ENCODE results near the gene TMEM175.

Gene TMEM175

GRCh38 chr4:990746-991367 is 58.6 kb downstream of the TMEM175 start:
- no peak overlapping the region for H3K27ac ChIP-seq (ENCODE audit: insufficient read depth, low read length, poor library complexity, severe bottlenecking)
- DNase-seq: no peak
- H3K4me1 ChIP-seq (ENCODE audit: control insufficient read depth, insufficient read depth, low read length, poor library complexity, severe bottlenecking): peaks cover 14% of the 10 kb centered on the region
- H3K27me3 ChIP-seq (replicated peaks; ENCODE audit: control insufficient read depth, insufficient read depth, low read length, poor library complexity, severe bottlenecking): no peaks in the 10 kb centered on the region
- no peak overlapping the region for H3K4me3 ChIP-seq (ENCODE audit: insufficient read depth, low read depth, low read length, poor library complexity, severe bottlenecking)
- H3K9me3 ChIP-seq (ENCODE audit: control insufficient read depth, low read length): no peaks in the 10 kb centered on the region
- peaks cover 12% of the 10 kb centered on the region for H3K36me3 ChIP-seq (ENCODE audit: control insufficient read depth, insufficient read depth, low read length)

- H3K9me3 ChIP-seq (ENCODE audit: control insufficient read depth, low read length): no peaks in the 10 kb centered on the region
- peaks cover 8% of the 10 kb centered on the region for H3K4me1 ChIP-seq (ENCODE audit: control insufficient read depth, insufficient read depth, low read length, poor library complexity, severe bottlenecking)
- H3K36me3 ChIP-seq (ENCODE audit: control insufficient read depth, insufficient read depth, low read length): peaks cover 12% of the 10 kb centered on the region
Measured at GRCh38 chr4:991451-992296, 59.4 kb downstream of the TMEM175 start.

GRCh38 chr4:992297-993110 is 60.2 kb downstream of the TMEM175 start:
- Histone ChIP-seq H3K9me3 (ENCODE audit: control insufficient read depth, low read length) (no peaks in the 10 kb centered on the region), H3K4me1 (ENCODE audit: control insufficient read depth, insufficient read depth, low read length, poor library complexity, severe bottlenecking) (peaks cover 5% of the 10 kb centered on the region), H3K27me3 (replicated peaks; ENCODE audit: control insufficient read depth, insufficient read depth, low read length, poor library complexity, severe bottlenecking) (peaks cover 7% of the 10 kb centered on the region), H3K27ac (ENCODE audit: insufficient read depth, low read length, poor library complexity, severe bottlenecking) (no peak overlapping the region), H3K4me3 (ENCODE audit: insufficient read depth, low read depth, low read length, poor library complexity, severe bottlenecking) (no peak overlapping the region), H3K36me3 (ENCODE audit: control insufficient read depth, insufficient read depth, low read length) (peaks cover 12% of the 10 kb centered on the region)
- no peak for DNase-seq

More at GRCh38 chr4:991451-992296, 59.4 kb downstream of the TMEM175 start:
- Histone ChIP-seq H3K27me3 (replicated peaks; ENCODE audit: control insufficient read depth, insufficient read depth, low read length, poor library complexity, severe bottlenecking) (peaks cover 2% of the 10 kb centered on the region), H3K4me3 (ENCODE audit: insufficient read depth, low read depth, low read length, poor library complexity, severe bottlenecking) (no peak overlapping the region), H3K27ac (ENCODE audit: insufficient read depth, low read length, poor library complexity, severe bottlenecking) (no peak overlapping the region)
- DNase-seq: no peak

DNA sequence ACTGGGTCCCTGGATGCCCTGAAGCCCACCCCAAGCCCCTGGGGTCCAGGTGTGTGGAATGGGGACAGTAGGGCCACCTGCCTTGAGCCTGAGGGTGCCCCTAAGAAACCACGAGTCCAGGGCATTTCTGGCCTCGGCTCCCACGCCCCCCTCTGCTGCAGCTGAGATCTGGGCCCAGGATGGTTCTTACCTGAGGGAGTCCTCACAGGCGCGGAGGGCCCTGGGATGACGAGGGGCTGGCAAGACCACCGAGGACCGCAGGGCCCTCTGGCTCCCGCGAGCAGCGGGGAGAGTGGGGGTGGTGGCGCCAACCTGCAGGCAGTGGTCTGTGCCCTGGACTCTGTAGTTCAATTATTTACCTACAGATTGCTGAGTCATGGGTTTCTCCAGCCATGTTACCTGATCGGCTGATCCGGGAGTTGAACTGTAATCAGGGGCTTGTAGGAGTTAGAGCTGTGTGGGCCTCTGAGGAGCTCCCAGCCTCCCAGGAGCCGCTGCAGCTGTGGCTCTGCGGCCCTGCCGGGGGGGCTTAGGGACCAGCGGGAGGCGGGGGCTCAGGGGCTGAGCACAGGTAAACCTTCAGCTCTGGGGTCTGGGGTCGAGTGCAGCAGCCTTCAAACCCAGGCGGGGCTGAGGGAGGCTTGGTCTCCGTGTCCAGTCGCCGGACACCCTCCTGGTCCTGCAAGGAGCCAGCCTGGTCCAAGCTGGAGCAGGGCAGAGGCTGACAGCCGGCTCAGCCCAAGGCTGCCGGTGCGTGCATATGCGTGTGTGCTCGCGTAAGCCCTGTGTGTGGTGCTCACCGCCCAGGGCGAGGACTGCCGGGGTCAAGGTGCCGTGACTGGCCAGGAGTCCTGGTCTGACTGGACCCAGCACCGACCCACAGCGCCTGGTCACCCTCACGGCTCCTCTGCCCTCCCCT is 61.1 kb downstream of the TMEM175 start, which contains the start of gene SLC26A1:
SLC26A1 (minus strand) TSS at position 294 of the 919 bp plus-strand sequence. CDS start 1,701 bp downstream, outside the sequence.
- no peak for DNase-seq
- no peak within 1 kb of the TSS for H3K4me3 ChIP-seq (ENCODE audit: insufficient read depth, low read depth, low read length, poor library complexity, severe bottlenecking)
- H3K27ac ChIP-seq (ENCODE audit: insufficient read depth, low read length, poor library complexity, severe bottlenecking): no peak within 1 kb of the TSS
- H3K4me1 ChIP-seq (ENCODE audit: control insufficient read depth, insufficient read depth, low read length, poor library complexity, severe bottlenecking): peaks cover 8% of the 10 kb centered on the region
- H3K36me3 ChIP-seq (ENCODE audit: control insufficient read depth, insufficient read depth, low read length): peaks cover 12% of the 10 kb centered on the region
- peaks cover 16% of the 10 kb centered on the region for H3K27me3 ChIP-seq (replicated peaks; ENCODE audit: control insufficient read depth, insufficient read depth, low read length, poor library complexity, severe bottlenecking)
- no peaks in the 10 kb centered on the region for H3K9me3 ChIP-seq (ENCODE audit: control insufficient read depth, low read length)

DNA sequence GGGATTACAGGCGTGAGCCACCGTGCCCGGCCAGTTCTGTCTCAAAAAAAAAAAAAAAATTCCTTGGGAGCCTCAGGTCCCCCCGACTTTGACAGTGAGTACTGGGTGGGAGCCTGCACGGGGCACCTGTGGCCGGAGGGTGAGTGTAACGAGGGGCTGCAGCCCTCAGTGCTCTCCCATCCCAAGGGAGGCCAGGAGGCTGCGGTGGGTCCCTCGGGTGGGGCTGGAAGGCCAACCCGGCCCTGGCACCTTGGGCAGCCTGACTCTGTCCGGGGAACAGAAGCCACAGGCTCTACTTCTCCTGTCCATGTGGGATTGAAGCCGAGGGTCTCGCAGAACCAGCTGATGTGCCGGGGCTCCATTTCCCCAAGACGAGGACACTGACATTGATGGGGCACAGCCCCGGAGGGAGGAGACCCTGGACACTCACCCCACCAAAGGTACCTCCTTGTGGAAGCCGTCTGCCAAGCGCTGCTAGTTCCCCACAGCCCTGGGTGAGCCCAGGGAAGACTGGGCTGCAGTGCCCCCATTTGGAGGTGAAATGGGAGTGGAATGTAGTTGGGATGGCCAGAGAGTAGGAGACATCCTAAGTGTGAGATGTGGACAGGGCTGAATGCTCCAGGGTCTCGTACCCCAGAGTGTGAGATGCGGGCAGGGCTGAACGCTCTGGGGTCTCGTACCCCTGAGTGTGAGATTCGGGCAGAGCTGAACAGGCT is 63.2 kb downstream of the TMEM175 start:
- no peak overlapping the region for H3K4me3 ChIP-seq (ENCODE audit: insufficient read depth, low read depth, low read length, poor library complexity, severe bottlenecking)
- H3K27ac ChIP-seq (ENCODE audit: insufficient read depth, low read length, poor library complexity, severe bottlenecking): no peak overlapping the region
- peaks cover 8% of the 10 kb centered on the region for H3K4me1 ChIP-seq (ENCODE audit: control insufficient read depth, insufficient read depth, low read length, poor library complexity, severe bottlenecking)
- no peaks in the 10 kb centered on the region for H3K9me3 ChIP-seq (ENCODE audit: control insufficient read depth, low read length)
- peaks cover 3% of the 10 kb centered on the region for H3K36me3 ChIP-seq (ENCODE audit: control insufficient read depth, insufficient read depth, low read length)
- DNase-seq: no peak
- H3K27me3 ChIP-seq (replicated peaks; ENCODE audit: control insufficient read depth, insufficient read depth, low read length, poor library complexity, severe bottlenecking): peaks cover 16% of the 10 kb centered on the region

- H3K4me1 ChIP-seq (ENCODE audit: control insufficient read depth, insufficient read depth, low read length, poor library complexity, severe bottlenecking): peaks cover 8% of the 10 kb centered on the region
- H3K27ac ChIP-seq (ENCODE audit: insufficient read depth, low read length, poor library complexity, severe bottlenecking): no peak overlapping the region
- H3K4me3 ChIP-seq (ENCODE audit: insufficient read depth, low read depth, low read length, poor library complexity, severe bottlenecking): no peak overlapping the region
- H3K9me3 ChIP-seq (ENCODE audit: control insufficient read depth, low read length): no peaks in the 10 kb centered on the region
- no peak for DNase-seq
- no peaks in the 10 kb centered on the region for H3K36me3 ChIP-seq (ENCODE audit: control insufficient read depth, insufficient read depth, low read length)
- peaks cover 19% of the 10 kb centered on the region for H3K27me3 ChIP-seq (replicated peaks; ENCODE audit: control insufficient read depth, insufficient read depth, low read length, poor library complexity, severe bottlenecking)
Measured at GRCh38 chr4:996030-996996, 64.1 kb downstream of the TMEM175 start.

DNA sequence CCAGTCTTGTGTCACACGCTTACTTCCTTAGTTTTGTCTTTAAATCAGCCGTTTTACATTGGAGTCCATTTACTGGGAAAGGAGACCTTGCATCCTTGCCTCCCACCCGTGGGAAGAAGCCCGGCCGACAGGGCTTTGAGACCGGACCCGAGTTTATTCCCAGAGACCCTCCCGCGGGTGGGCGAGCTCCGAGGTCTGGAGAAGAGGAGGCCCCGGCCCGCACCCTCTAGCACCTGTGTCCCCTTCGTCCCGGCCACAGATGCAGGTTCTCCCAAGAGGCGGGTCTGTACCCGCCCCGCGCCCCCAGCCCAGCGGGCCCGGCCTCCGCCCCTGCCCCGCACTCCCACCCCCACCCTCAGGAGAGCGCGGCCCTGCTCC is 64.7 kb downstream of the TMEM175 start:
- Histone ChIP-seq H3K4me1 (ENCODE audit: control insufficient read depth, insufficient read depth, low read length, poor library complexity, severe bottlenecking) (peaks cover 8% of the 10 kb centered on the region), H3K4me3 (ENCODE audit: insufficient read depth, low read depth, low read length, poor library complexity, severe bottlenecking) (no peak overlapping the region), H3K9me3 (ENCODE audit: control insufficient read depth, low read length) (no peaks in the 10 kb centered on the region), H3K27me3 (replicated peaks; ENCODE audit: control insufficient read depth, insufficient read depth, low read length, poor library complexity, severe bottlenecking) (peaks cover 25% of the 10 kb centered on the region), H3K36me3 (ENCODE audit: control insufficient read depth, insufficient read depth, low read length) (no peaks in the 10 kb centered on the region), H3K27ac (ENCODE audit: insufficient read depth, low read length, poor library complexity, severe bottlenecking) (no peak overlapping the region)
- no peak for DNase-seq

- no peaks in the 10 kb centered on the region for H3K9me3 ChIP-seq (ENCODE audit: control insufficient read depth, low read length)
- no peak for DNase-seq
- peaks cover 11% of the 10 kb centered on the region for H3K4me1 ChIP-seq (ENCODE audit: control insufficient read depth, insufficient read depth, low read length, poor library complexity, severe bottlenecking)
- no peaks in the 10 kb centered on the region for H3K36me3 ChIP-seq (ENCODE audit: control insufficient read depth, insufficient read depth, low read length)
- H3K27ac ChIP-seq (ENCODE audit: insufficient read depth, low read length, poor library complexity, severe bottlenecking): no peak overlapping the region
- peaks cover 31% of the 10 kb centered on the region for H3K27me3 ChIP-seq (replicated peaks; ENCODE audit: control insufficient read depth, insufficient read depth, low read length, poor library complexity, severe bottlenecking)
- H3K4me3 ChIP-seq (ENCODE audit: insufficient read depth, low read depth, low read length, poor library complexity, severe bottlenecking): no peak overlapping the region
Measured at GRCh38 chr4:997375-998071, 65.3 kb downstream of the TMEM175 start.
